H1 (cell line): Measurements from ENCODE around the gene COPA. TPM values are rescaled to one million over a fixed set of nuclear protein-coding genes. Genes with fewer than 3 reads are reported as not detected.

Experiments
- CTCF ChIA-PET: fragments of 300-600 bp; sonication (Branson Sonifier 250); formaldehyde crosslinking; loops from one replicate; lab custom pipeline; 2021; ENCODE audit not compliant: partially characterized antibody; lab: Charles Lee
- POLR2A ChIA-PET: fragments of 300-600 bp; sonication (Branson Sonifier 250); formaldehyde crosslinking; loops from one replicate; lab custom pipeline; 2021; ENCODE audit warnings: inconsistent platforms; ENCODE audit not compliant: partially characterized antibody; lab: Charles Lee
- DNase-seq, 2 experiments: peaks; one replicate each; pipeline versions ENCODE4 v3.0.0 to v3.0.0-alpha.2; 2010 to 2022; ENCODE audit warnings: low spot score in 2 of 2, low read depth in 1 of 2, mixed read lengths in 1 of 2
- FAIRE-seq: peaks from 2 replicates; lab custom pipeline; 2011; peaks lifted over from hg19 to GRCh38; lab: Jason Lieb, UNC
- H2AFZ ChIP-seq: 2 replicates; pipeline ENCODE4 v1.8.1; 2012; ENCODE audit warnings: low read length, inconsistent platforms
- H2AK5ac ChIP-seq: 2 replicates; pipeline ENCODE4 v1.6.1; 2013; ENCODE audit warnings: low read depth, low read length
- H2BK120ac ChIP-seq: replicated peaks from 2 replicates; pipeline ENCODE3; 2013; ENCODE audit warnings: low read depth, low read length, inconsistent platforms
- H2BK12ac ChIP-seq: 2 replicates; pipeline ENCODE4 v1.6.1; 2013; ENCODE audit warnings: low read depth, low read length
- H2BK15ac ChIP-seq: 2 replicates; pipeline ENCODE4 v1.6.1; 2013; ENCODE audit warnings: low read length
- H2BK20ac ChIP-seq: 2 replicates; pipeline ENCODE4 v1.6.1; 2013; ENCODE audit warnings: low read length
- H2BK5ac ChIP-seq: 2 replicates; pipeline ENCODE4 v1.6.1; 2013; ENCODE audit warnings: low read depth, low read length
- H3K14ac ChIP-seq: 2 replicates; pipeline ENCODE4 v1.6.1; 2013; ENCODE audit warnings: inconsistent platforms; ENCODE audit not compliant: insufficient read length
- H3K18ac ChIP-seq: 2 replicates; pipeline ENCODE4 v1.6.1; 2013; ENCODE audit warnings: low read length; ENCODE audit errors: extremely low read depth
- H3K23ac ChIP-seq: 2 replicates; pipeline ENCODE4 v1.6.1; 2013; ENCODE audit warnings: inconsistent platforms; ENCODE audit not compliant: insufficient read length
- H3K23me2 ChIP-seq: 2 replicates; pipeline ENCODE4 v1.6.1; 2013; ENCODE audit warnings: low read depth, low read length
- H3K27ac ChIP-seq: 2 replicates; pipeline ENCODE4 v1.6.1; 2011; ENCODE audit warnings: low read depth, low read length, inconsistent platforms
- H3K27me3 ChIP-seq, 4 experiments: replicated peaks in 1 of 4; 1 replicate in 1 of 4; 2 replicates in 3 of 4; pipeline versions ENCODE4 v1.6.1 to v1.8.1; 2011 to 2013; ENCODE audit warnings: low read length in 3 of 4, mild to moderate bottlenecking in 3 of 4, inconsistent platforms in 2 of 4, mixed read lengths in 2 of 4, moderate library complexity in 1 of 4; ENCODE audit not compliant: control insufficient read depth in 3 of 4, insufficient read depth in 3 of 4; ENCODE audit errors: extremely low read depth in 1 of 4
- H3K36me3 ChIP-seq, 4 experiments: 2 replicates each; pipeline versions ENCODE4 v1.6.1 to v1.8.1; 2011 to 2013; ENCODE audit warnings: mild to moderate bottlenecking in 4 of 4, low read length in 3 of 4, moderate library complexity in 2 of 4, control low read depth in 1 of 4, inconsistent platforms in 1 of 4; ENCODE audit not compliant: insufficient read depth in 4 of 4, control insufficient read depth in 2 of 4
- H3K4ac ChIP-seq: replicated peaks from 2 replicates; pipeline ENCODE3; 2013; ENCODE audit warnings: low read length, low read depth, mixed read lengths, inconsistent platforms; ENCODE audit not compliant: insufficient read length
- H3K4me1 ChIP-seq, 4 experiments: replicated peaks in 1 of 4; 1 replicate in 1 of 4; 2 replicates in 3 of 4; pipeline versions ENCODE4 v1.6.1 to v1.8.1; 2011 to 2013; ENCODE audit warnings: low read length in 3 of 4, inconsistent platforms in 2 of 4, mixed read lengths in 1 of 4; ENCODE audit not compliant: insufficient read depth in 4 of 4, control insufficient read depth in 3 of 4
- H3K4me2 ChIP-seq, 2 experiments: 2 replicates each; pipeline versions ENCODE4 v1.6.1 to v1.8.1; 2011 to 2013; ENCODE audit warnings: low read depth in 2 of 2, low read length in 2 of 2, control low read depth in 1 of 2, inconsistent platforms in 1 of 2, mild to moderate bottlenecking in 1 of 2; ENCODE audit not compliant: insufficient read depth in 1 of 2
- H3K4me3 ChIP-seq, 4 experiments: fragments of 200-600, 300-600 bp in 1 of 4; sonication (generic), shearing (Covaris generic), sonication (Bioruptor Twin) in 1 of 4; 2 replicates each; pipeline versions ENCODE4 v1.5.1 to v1.8.1; 2011 to 2016; ENCODE audit warnings: low read length in 4 of 4, low read depth in 3 of 4, control low read depth in 2 of 4, inconsistent platforms in 2 of 4, mild to moderate bottlenecking in 2 of 4, mixed read lengths in 1 of 4, moderate library complexity in 1 of 4; ENCODE audit not compliant: insufficient read depth in 2 of 4; ENCODE audit errors: extremely low read depth in 1 of 4
- H3K56ac ChIP-seq: replicated peaks from 2 replicates; pipeline ENCODE3; 2013; ENCODE audit warnings: low read depth, mild to moderate bottlenecking, mixed read lengths, low read length, inconsistent platforms; ENCODE audit not compliant: insufficient read length
- H3K79me1 ChIP-seq: 2 replicates; pipeline ENCODE4 v1.6.1; 2013; ENCODE audit warnings: low read depth, low read length, control low read depth
- H3K79me2 ChIP-seq, 2 experiments: 2 replicates each; pipeline versions ENCODE4 v1.6.1 to v1.8.1; 2012 to 2013; ENCODE audit warnings: low read length in 2 of 2, mild to moderate bottlenecking in 2 of 2, inconsistent platforms in 1 of 2; ENCODE audit not compliant: insufficient read depth in 2 of 2, control insufficient read depth in 1 of 2
- H3K9ac ChIP-seq, 4 experiments: replicated peaks in 1 of 4; 1 replicate in 1 of 4; 2 replicates in 3 of 4; pipeline versions ENCODE4 v1.6.1 to v1.8.1; 2011 to 2013; ENCODE audit warnings: low read depth in 3 of 4, low read length in 3 of 4, control low read depth in 2 of 4, mild to moderate bottlenecking in 2 of 4, moderate library complexity in 2 of 4, inconsistent platforms in 1 of 4; ENCODE audit errors: extremely low read depth in 1 of 4
- H3K9me3 ChIP-seq, 2 experiments: 2 replicates each; pipeline versions ENCODE4 v1.6.1 to v1.8.1; 2012 to 2013; ENCODE audit warnings: mild to moderate bottlenecking in 2 of 2, moderate library complexity in 2 of 2, control low read depth in 1 of 2, inconsistent platforms in 1 of 2, low read depth in 1 of 2, low read length in 1 of 2, mixed read lengths in 1 of 2; ENCODE audit not compliant: insufficient read depth in 2 of 2
- H4K20me1 ChIP-seq, 2 experiments: replicated peaks in 1 of 2; 2 replicates each; pipeline versions ENCODE3 to v1.8.1; 2011 to 2013; ENCODE audit warnings: inconsistent platforms in 2 of 2, low read length in 2 of 2, mild to moderate bottlenecking in 1 of 2; ENCODE audit not compliant: insufficient read depth in 2 of 2, control insufficient read depth in 1 of 2
- H4K5ac ChIP-seq: 2 replicates; pipeline ENCODE4 v1.6.1; 2013; ENCODE audit warnings: low read length, low read depth, mixed read lengths, inconsistent platforms; ENCODE audit not compliant: insufficient read length
- H4K8ac ChIP-seq: 2 replicates; pipeline ENCODE4 v1.8.0; 2013; ENCODE audit warnings: mild to moderate bottlenecking, moderate library complexity, low read length, inconsistent platforms; ENCODE audit not compliant: insufficient read depth; ENCODE audit errors: extremely low read depth
- H4K91ac ChIP-seq: replicated peaks from 2 replicates; pipeline ENCODE3; 2013; ENCODE audit warnings: low read length, mixed read lengths, inconsistent platforms; ENCODE audit not compliant: insufficient read length
- GTF2F1 ChIP-seq: IDR thresholded peaks from 2 replicates; pipeline ENCODE4 v1.6.1; 2012; ENCODE audit warnings: low read depth, low read length, improper control_type of control experiment, borderline replicate concordance
- RAD21 ChIP-seq, 2 experiments: IDR thresholded peaks in 1 of 2; conservative IDR thresholded peaks in 1 of 2; 2 replicates each; pipeline ENCODE4 v1.6.1; 2011; ENCODE audit warnings: low read depth in 2 of 2, low read length in 2 of 2, improper control_type of control experiment in 1 of 2, inconsistent platforms in 1 of 2, mild to moderate bottlenecking in 1 of 2, moderate library complexity in 1 of 2
- SP1 ChIP-seq: IDR thresholded peaks from 2 replicates; pipeline ENCODE4 v1.6.1; 2011; ENCODE audit warnings: low read depth, low read length
- SP2 ChIP-seq: IDR thresholded peaks from 2 replicates; pipeline ENCODE4 v1.6.1; 2012; ENCODE audit warnings: mild to moderate bottlenecking, low read length, inconsistent platforms
- ZNF274 ChIP-seq: IDR thresholded peaks from 2 replicates; pipeline ENCODE4 v1.7.0; 2012; ENCODE audit warnings: low read length, borderline replicate concordance; ENCODE audit errors: extremely low read depth
- WGBS, 2 experiments: shearing (Covaris generic) in 1 of 2; methylation state at CpG; one replicate each; pipeline versions ENCODE4 v1.1.6 to v1.1.7; 2013 to 2015; ENCODE audit warnings: low lambda C conversion rate in 2 of 2, mixed read lengths in 2 of 2, inconsistent platforms in 1 of 2, low coverage in 1 of 2, missing lambda C conversion rate in 1 of 2; ENCODE audit not compliant: insufficient replicate concordance in 2 of 2, insufficient coverage in 1 of 2, insufficient read length in 1 of 2; ENCODE audit errors: extremely low coverage in 1 of 2, missing lambda C conversion rate in 1 of 2; 5-methylcytosine and 5-hydroxymethylcytosine counted together
- polyA plus RNA-seq, 7 experiments: library from polyadenylated mRNA; depleted of rRNA in 3 of 7; stranded (reverse) in 5 of 7; unstranded in 2 of 7; fragments of >200 nt in 5 of 7; fragments of 200-250 nt in 2 of 7; gene quantifications; 1 replicate in 5 of 7; 2 replicates in 1 of 7; 4 replicates in 1 of 7; pipeline versions ENCODE4 v1.2.1 to v1.2.3, GENCODE V29; 2011 to 2013; ENCODE audit warnings: missing spikeins in 2 of 7, mixed read lengths in 2 of 7
- total RNA-seq: library from RNA; stranded (reverse); fragmentation: NEBNext Ultra II Directional; extraction: Animal tissue kit (Norgen Biotek cat#: 25700); gene quantifications from 2 replicates; pipeline ENCODE4 v1.2.1, GENCODE V29; 2021
- TF ChIP-seq, protein P1 (sequence below), 3 experiments: IDR thresholded peaks; 1 replicate in 2 of 3; 2 replicates in 1 of 3; pipeline versions ENCODE4 v1.5.1 to v1.6.1; 2011; ENCODE audit warnings: low read length in 3 of 3, mild to moderate bottlenecking in 3 of 3, inconsistent platforms in 2 of 3, low read depth in 1 of 3, moderate library complexity in 1 of 3; ENCODE audit not compliant: insufficient read depth in 1 of 3; ENCODE audit errors: control extremely low read depth in 1 of 3

The COPA gene
- total and polyA plus RNA-seq, 2 of the 8 experiments (the other 6 are each of a cell fraction or from before 2014, with no cell fraction given): 78.2 to 115 TPM

DNA sequence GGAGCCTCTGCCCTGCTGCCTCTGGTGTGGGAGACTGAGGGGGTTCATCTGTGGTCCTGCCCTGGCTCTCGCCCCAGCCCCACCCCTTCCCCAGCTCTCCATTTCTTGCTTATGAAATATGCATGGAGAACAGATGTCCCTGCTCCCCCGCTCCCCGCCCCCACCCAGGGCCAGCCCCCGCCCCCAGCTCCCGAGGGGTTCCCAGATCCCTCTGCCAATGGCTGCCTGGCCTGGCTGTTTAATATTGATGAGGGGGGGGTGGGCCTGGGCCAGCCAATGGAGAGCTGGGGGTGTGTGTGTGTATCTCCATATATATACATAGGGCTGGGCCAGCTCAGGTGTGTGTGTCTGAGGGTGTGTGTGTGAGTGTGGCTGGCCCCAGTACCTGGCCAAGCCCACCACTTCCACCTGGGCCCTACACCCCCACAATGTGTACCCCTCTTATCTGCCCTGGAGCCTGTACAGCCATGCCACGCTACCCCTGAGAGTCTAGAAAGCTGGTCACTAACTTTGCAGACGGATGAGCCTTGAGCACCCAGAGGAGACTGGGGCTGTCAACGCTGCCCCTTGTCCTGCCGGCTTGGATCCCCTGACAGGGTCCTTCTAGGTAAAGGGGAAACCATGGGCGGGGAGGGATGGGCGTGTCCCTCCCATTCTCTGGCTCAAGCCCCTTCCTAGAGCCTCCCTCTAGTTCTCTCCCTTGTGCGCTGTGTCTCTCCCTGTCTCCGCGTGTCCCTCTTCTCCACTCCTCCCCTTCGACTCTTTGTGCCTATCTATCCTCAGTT is 23.9 kb upstream of the COPA start, which contains the start of gene NHLH1:
TSS of gene NHLH1 (plus strand) at position 341 of the 785 bp plus-strand sequence. CDS start 3,661 bp downstream, outside the sequence.
- Histone ChIP-seq H2BK120ac (no peak within 1 kb of the TSS), H2AFZ (no peak within 1 kb of the TSS), H3K56ac (no peak within 1 kb of the TSS), H3K9me3 (no peaks in the 10 kb centered on the region), H3K79me2 (no peaks in the 10 kb centered on the region), H3K14ac (no peak within 1 kb of the TSS), H2BK20ac (peak within 1 kb of the TSS; percentile 86; the same call in 1 of the 2 replicates), H4K8ac (no peak within 1 kb of the TSS; the same call in 1 of the 2 replicates), H3K79me1 (no peaks in the 10 kb centered on the region), H2AK5ac (peak within 1 kb of the TSS; percentile 88; the same call in 1 of the 2 replicates), H3K23me2 (0 out of 2 replicates have a peak, but pooled peaks cover 1% of the 10 kb centered on the region), H2BK15ac (peak within 1 kb of the TSS; percentile 98; the same call in 1 of the 2 replicates), H3K4me3 (no peak within 1 kb of the TSS), H3K18ac (peak within 1 kb of the TSS; percentile 32), H3K4me2 (peak within 1 kb of the TSS in 1 of 2 experiments; percentile 7; a peak in 1 of 4 replicates), H4K5ac (no peak within 1 kb of the TSS), H3K27me3 (no peaks in the 10 kb centered on the region), H3K4ac (no peak within 1 kb of the TSS), H3K4me1 (peaks cover 0 to 8% (median 1%) of the 10 kb centered on the region in 4 experiments; a peak in 4 of 7 replicates), H2BK5ac (0 out of 2 replicates have a peak within 1 kb of the TSS, but pooled peaks have one; percentile 2), H3K23ac (no peak within 1 kb of the TSS), H4K91ac (peak within 1 kb of the TSS; percentile 52), H4K20me1 (no peaks in the 10 kb centered on the region), H3K36me3 (no peaks in the 10 kb centered on the region), H2BK12ac (peak within 1 kb of the TSS; percentile 75; the same call in 1 of the 2 replicates), H3K27ac (no peak within 1 kb of the TSS; the same call in 1 of the 2 replicates), H3K9ac (0 out of 7 replicates have a peak within 1 kb of the TSS, but pooled peaks of 1 of the 4 experiments have one; percentile 2)
- no peak for FAIRE-seq
- WGBS, 2 experiments: 81% methylated on average over 11 of the region's 15 CpGs; no CpG with 5 or more reads in 1 of the 2 experiments
- no peak for DNase-seq
- POLR2A ChIA-PET: interaction anchor here (1.4 to 17.2 kb wide), 3 partner anchors 9 to 15 kb away, joined by 3 to 244 read pairs (median 95); no protein-coding TSS in a partner anchor
- CTCF ChIA-PET: interaction anchor here (1.2 to 26.0 kb wide), 7 partner anchors 10 to 76 kb away, joined by 3 to 683 read pairs (median 5); no protein-coding TSS in a partner anchor
- TF ChIP-seq SP2 (no peak), GTF2F1 (no peak), SP1 (no peak), ZNF274 (no peak), RAD21 (IDR thresholded peaks at IDR 0.05 in 1 of 2, conservative IDR thresholded peaks at IDR 0.05 in 1 of 2; ENCODE audit: low read depth in 2 of 2, low read length in 2 of 2) (no peak)
- TF ChIP-seq, protein P1, sequence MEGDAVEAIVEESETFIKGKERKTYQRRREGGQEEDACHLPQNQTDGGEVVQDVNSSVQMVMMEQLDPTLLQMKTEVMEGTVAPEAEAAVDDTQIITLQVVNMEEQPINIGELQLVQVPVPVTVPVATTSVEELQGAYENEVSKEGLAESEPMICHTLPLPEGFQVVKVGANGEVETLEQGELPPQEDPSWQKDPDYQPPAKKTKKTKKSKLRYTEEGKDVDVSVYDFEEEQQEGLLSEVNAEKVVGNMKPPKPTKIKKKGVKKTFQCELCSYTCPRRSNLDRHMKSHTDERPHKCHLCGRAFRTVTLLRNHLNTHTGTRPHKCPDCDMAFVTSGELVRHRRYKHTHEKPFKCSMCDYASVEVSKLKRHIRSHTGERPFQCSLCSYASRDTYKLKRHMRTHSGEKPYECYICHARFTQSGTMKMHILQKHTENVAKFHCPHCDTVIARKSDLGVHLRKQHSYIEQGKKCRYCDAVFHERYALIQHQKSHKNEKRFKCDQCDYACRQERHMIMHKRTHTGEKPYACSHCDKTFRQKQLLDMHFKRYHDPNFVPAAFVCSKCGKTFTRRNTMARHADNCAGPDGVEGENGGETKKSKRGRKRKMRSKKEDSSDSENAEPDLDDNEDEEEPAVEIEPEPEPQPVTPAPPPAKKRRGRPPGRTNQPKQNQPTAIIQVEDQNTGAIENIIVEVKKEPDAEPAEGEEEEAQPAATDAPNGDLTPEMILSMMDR (IDR thresholded peaks at IDR 0.05; ENCODE audit: control extremely low read depth in 1 of 3, insufficient read depth in 1 of 3, low read depth in 1 of 3, low read length in 3 of 3): no peak
